ENCODE results near the gene METTL2A.
"Not testable (repeated sequence)": the region's sequence is repeated elsewhere in the genome, so short reads cannot be mapped to it uniquely, and the experiment has no call there.

METTL2A gene

DNA sequence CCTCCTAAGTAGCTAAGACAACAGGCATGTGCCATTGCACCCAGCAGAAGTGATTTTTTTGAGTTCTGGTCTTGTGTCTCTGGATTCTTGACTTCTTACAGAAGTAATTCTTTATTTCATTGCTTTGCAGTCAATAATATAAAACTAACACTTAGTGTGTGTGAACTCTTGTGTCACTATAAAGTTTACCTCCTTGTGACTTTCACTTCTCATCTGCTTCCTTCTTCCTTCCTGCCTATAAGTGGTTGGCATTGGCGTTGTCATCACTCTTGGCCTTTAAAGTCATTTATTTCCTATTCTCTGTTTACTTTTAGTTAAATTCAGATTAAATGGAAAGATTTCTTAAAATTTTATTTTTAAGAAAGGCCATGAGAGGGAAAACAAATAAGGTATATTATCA, 67.3 kb downstream of the METTL2A start:
- H3K27me3 ChIP-seq (ENCODE audit: insufficient read depth, poor library complexity, severe bottlenecking); DNase-seq (ENCODE audit: low spot score); H3K4me1 ChIP-seq (ENCODE audit: insufficient read depth, poor library complexity, severe bottlenecking); H3K27ac ChIP-seq (ENCODE audit: poor library complexity, severe bottlenecking); H3K4me3 ChIP-seq (ENCODE audit: severe bottlenecking); ATAC-seq (ENCODE audit: low read depth); H3K9me3 ChIP-seq (ENCODE audit: severe bottlenecking): not testable (repeated sequence)
- H3K36me3 ChIP-seq (ENCODE audit: low read depth) = peaks cover 15% of the 10 kb centered on the region

DNA sequence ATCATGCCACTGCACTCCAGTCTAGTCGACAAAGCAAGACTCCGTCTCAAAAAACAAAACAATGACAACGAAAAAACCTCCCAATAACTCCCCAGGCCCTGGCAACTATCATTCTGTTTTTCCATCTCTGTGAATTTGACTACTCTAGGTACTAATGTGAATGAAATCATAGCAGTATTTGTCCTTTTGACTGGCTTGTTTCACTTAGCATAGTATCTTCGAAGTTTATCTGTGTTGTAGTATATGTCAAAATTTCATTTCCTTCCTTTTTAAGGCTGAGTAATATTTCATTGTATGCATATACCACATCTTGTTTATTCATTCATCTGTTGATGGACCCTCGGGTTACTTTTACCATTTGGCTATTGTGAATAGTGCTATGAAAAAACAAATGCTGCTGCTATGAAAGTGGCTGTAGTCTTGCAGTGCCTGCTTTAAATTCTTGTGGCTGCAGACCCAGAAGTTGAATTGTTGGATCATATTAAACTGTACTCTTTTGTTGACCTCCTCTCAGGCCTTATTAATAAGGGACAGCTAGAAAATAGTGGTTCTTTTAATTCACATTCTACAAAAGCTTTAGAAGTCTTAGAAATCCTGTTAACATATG, 69.5 kb downstream of the METTL2A start:
- not testable (repeated sequence) for DNase-seq (ENCODE audit: low spot score); H3K27ac ChIP-seq (ENCODE audit: poor library complexity, severe bottlenecking); ATAC-seq (ENCODE audit: low read depth); H3K4me3 ChIP-seq (ENCODE audit: severe bottlenecking); H3K36me3 ChIP-seq (ENCODE audit: low read depth); H3K4me1 ChIP-seq (ENCODE audit: insufficient read depth, poor library complexity, severe bottlenecking); H3K27me3 ChIP-seq (ENCODE audit: insufficient read depth, poor library complexity, severe bottlenecking); H3K9me3 ChIP-seq (ENCODE audit: severe bottlenecking)

DNA sequence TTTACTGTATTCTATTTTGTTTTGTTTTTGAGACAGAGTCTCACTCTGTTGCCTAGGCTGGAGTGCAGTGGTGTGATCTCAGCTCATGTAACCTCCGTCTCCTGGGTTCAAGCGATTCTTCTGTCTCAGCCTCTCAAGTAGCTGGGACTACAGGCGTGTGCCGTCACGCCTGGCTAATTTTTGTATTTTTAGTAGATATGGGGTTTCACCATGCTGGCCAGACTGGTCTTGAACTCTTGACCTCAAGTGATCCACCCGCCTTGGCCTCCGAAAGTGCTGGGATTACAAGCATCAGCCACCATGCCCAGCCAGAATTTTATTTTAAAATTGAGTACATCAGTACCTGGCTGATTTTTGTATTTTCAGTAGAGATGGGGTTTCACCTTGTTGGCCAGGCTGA, 70.4 kb downstream of the METTL2A start:
- H3K4me3 ChIP-seq (ENCODE audit: severe bottlenecking); H3K27ac ChIP-seq (ENCODE audit: poor library complexity, severe bottlenecking); ATAC-seq (ENCODE audit: low read depth); DNase-seq (ENCODE audit: low spot score); H3K27me3 ChIP-seq (ENCODE audit: insufficient read depth, poor library complexity, severe bottlenecking); H3K36me3 ChIP-seq (ENCODE audit: low read depth); H3K9me3 ChIP-seq (ENCODE audit: severe bottlenecking); H3K4me1 ChIP-seq (ENCODE audit: insufficient read depth, poor library complexity, severe bottlenecking): not testable (repeated sequence)

DNA sequence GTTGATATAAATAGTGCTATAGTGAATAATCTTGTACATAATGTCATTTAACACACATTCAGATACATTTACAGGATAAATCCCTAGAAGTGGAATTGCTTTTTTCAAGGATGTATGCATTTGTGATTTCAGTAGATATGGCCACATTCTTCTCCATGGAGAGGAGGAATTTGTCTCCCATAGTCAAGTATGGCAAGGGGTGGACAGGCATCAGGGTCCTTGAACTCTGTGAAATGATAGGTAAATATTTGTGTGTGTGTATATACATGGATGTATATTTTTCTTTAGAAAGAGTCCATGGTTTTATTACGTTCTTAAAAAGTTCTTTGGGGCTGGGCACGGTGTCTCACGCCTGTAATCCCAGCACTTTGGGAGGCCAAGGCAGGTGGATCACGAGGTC, 72.6 kb downstream of the METTL2A start:
- H3K4me1 ChIP-seq (ENCODE audit: insufficient read depth, poor library complexity, severe bottlenecking); DNase-seq (ENCODE audit: low spot score); H3K27ac ChIP-seq (ENCODE audit: poor library complexity, severe bottlenecking); H3K4me3 ChIP-seq (ENCODE audit: severe bottlenecking); H3K36me3 ChIP-seq (ENCODE audit: low read depth); H3K9me3 ChIP-seq (ENCODE audit: severe bottlenecking); H3K27me3 ChIP-seq (ENCODE audit: insufficient read depth, poor library complexity, severe bottlenecking); ATAC-seq (ENCODE audit: low read depth): not testable (repeated sequence)

DNA sequence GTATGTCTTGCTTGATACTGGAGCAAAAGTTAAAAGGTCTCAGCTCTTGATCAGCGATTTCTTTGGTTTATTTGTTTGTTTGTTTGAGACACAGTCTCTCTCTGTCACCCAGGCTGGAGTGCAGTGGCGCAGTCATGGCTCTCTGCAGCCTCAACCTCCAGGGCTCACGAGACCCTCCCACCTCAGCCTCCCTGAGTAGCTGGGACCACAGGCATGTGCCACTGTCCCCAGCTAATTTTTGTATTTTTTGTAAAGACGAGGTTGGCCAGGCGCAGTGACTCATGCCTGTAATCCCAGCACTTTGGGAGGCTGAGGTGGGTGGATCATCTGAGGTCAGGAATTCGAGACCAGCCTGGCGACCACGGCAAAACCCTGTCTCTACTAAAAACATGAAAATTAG, 75.1 kb downstream of the METTL2A start:
- H3K4me1 ChIP-seq (ENCODE audit: insufficient read depth, poor library complexity, severe bottlenecking); H3K9me3 ChIP-seq (ENCODE audit: severe bottlenecking); H3K27me3 ChIP-seq (ENCODE audit: insufficient read depth, poor library complexity, severe bottlenecking); H3K4me3 ChIP-seq (ENCODE audit: severe bottlenecking); H3K27ac ChIP-seq (ENCODE audit: poor library complexity, severe bottlenecking); H3K36me3 ChIP-seq (ENCODE audit: low read depth); ATAC-seq (ENCODE audit: low read depth); DNase-seq (ENCODE audit: low spot score): not testable (repeated sequence)

Data from RWPE2 (cell line).